Measurements from ENCODE around the gene ZFR. TPM values are rescaled to one million over a fixed set of nuclear protein-coding genes. Genes with fewer than 3 reads are reported as not detected.

The ZFR gene
- total and polyA plus RNA-seq, 4 donors, result 93.5 to 162 (median 117) TPM

GRCh38 chr5:32426440-32427151, 17.9 kb downstream of the ZFR start:
- Histone ChIP-seq H3K27me3 (ENCODE audit: control insufficient read depth, insufficient read depth, low read length) (no peaks in the 10 kb centered on the region), H3K9me3 (ENCODE audit: control insufficient read depth, insufficient read depth, low read length) (peaks cover 8% of the 10 kb centered on the region), H3K27ac (ENCODE audit: low read depth, low read length) (no peak overlapping the region), H3K4me3 (ENCODE audit: low read depth, low read length) (no peak overlapping the region), H3K4me1 (ENCODE audit: control insufficient read depth, insufficient read depth, low read length) (no peaks in the 10 kb centered on the region), H3K36me3 (ENCODE audit: control insufficient read depth, insufficient read depth, low read length) (peaks cover 7% of the 10 kb centered on the region)
- WGBS (ENCODE audit: insufficient coverage), result 96% methylated on average over 6 of the region's 7 CpGs
- DNase-seq (ENCODE audit: low read depth in 4 of 6, low spot score in 6 of 6), result no peak

GRCh38 chr5:32422697-32423096, 21.8 kb downstream of the ZFR start:
- H3K36me3 ChIP-seq (ENCODE audit: control insufficient read depth, insufficient read depth, low read length), result peaks cover 3% of the 10 kb centered on the region
- no peaks in the 10 kb centered on the region for H3K27me3 ChIP-seq (ENCODE audit: control insufficient read depth, insufficient read depth, low read length)
- peaks cover 3% of the 10 kb centered on the region for H3K4me1 ChIP-seq (ENCODE audit: control insufficient read depth, insufficient read depth, low read length)
- no peak overlapping the region for H3K27ac ChIP-seq (ENCODE audit: low read depth, low read length)
- no peak for DNase-seq (ENCODE audit: low read depth in 4 of 6, low spot score in 6 of 6)
- no peak overlapping the region for H3K4me3 ChIP-seq (ENCODE audit: low read depth, low read length)
- WGBS (ENCODE audit: insufficient coverage), result 100% methylated on average over 1 of the region's 4 CpGs
- peaks cover 8% of the 10 kb centered on the region for H3K9me3 ChIP-seq (ENCODE audit: control insufficient read depth, insufficient read depth, low read length)

DNA sequence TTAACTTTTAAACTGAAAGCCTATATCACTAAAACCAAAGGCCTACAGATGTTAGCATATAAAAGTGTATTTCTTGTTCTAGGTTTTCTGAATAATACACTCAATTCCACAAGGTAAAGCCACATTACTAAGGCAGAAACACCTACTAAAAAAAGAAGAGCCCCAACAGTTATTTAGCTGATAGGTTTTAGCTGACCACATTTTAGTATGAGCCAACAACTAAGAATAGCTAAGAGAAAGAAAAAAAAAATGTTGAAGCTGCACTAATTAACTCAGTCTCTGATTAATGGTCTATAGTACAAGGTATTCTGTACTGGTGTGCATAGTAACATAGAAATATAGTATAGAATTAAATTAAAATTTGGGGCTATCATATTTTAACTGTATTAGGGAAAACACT, 23.5 kb downstream of the ZFR start:
- Histone ChIP-seq H3K9me3 (ENCODE audit: control insufficient read depth, insufficient read depth, low read length) (peaks cover 1% of the 10 kb centered on the region), H3K27me3 (ENCODE audit: control insufficient read depth, insufficient read depth, low read length) (no peaks in the 10 kb centered on the region), H3K36me3 (ENCODE audit: control insufficient read depth, insufficient read depth, low read length) (peaks cover 7% of the 10 kb centered on the region), H3K4me1 (ENCODE audit: control insufficient read depth, insufficient read depth, low read length) (peaks cover 3% of the 10 kb centered on the region), H3K27ac (ENCODE audit: low read depth, low read length) (no peak overlapping the region), H3K4me3 (ENCODE audit: low read depth, low read length) (no peak overlapping the region)
- DNase-seq (ENCODE audit: low read depth in 4 of 6, low spot score in 6 of 6), result no peak

GRCh38 chr5:32420506-32420905, 24.0 kb downstream of the ZFR start:
- no peak for DNase-seq (ENCODE audit: low read depth in 4 of 6, low spot score in 6 of 6)
- Histone ChIP-seq H3K4me1 (ENCODE audit: control insufficient read depth, insufficient read depth, low read length) (peaks cover 3% of the 10 kb centered on the region), H3K27me3 (ENCODE audit: control insufficient read depth, insufficient read depth, low read length) (no peaks in the 10 kb centered on the region), H3K9me3 (ENCODE audit: control insufficient read depth, insufficient read depth, low read length) (peaks cover 1% of the 10 kb centered on the region), H3K36me3 (ENCODE audit: control insufficient read depth, insufficient read depth, low read length) (peaks cover 7% of the 10 kb centered on the region), H3K4me3 (ENCODE audit: low read depth, low read length) (no peak overlapping the region), H3K27ac (ENCODE audit: low read depth, low read length) (no peak overlapping the region)
- WGBS (ENCODE audit: insufficient coverage), result no CpG with 5 or more reads among the region's 1 CpG

DNA sequence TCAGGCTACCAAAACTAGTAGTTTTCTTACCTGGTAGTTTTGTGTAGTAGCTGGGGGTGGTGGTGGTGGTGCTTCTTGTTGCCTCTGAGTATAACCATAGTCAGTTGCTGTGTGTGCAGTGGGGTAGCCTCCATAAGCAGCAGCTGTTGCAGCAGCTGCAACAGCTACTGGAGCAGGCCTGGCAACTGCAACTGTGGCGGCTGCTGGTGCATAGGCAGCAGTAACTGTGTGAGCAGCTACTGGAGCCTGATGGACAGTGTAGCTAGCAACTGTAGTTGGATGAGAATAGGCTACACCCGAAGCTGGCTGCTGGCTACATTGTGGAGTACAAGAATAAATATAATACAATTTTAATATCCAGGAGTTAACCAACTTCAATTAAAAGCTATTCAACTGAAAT, 24.7 kb downstream of the ZFR start:
- WGBS (ENCODE audit: insufficient coverage), result 71% methylated on average over 1 of the region's 2 CpGs
- H3K27me3 ChIP-seq (ENCODE audit: control insufficient read depth, insufficient read depth, low read length), result no peaks in the 10 kb centered on the region
- no peak overlapping the region for H3K27ac ChIP-seq (ENCODE audit: low read depth, low read length)
- H3K9me3 ChIP-seq (ENCODE audit: control insufficient read depth, insufficient read depth, low read length), result peaks cover 1% of the 10 kb centered on the region
- DNase-seq (ENCODE audit: low read depth in 4 of 6, low spot score in 6 of 6), result peak in 2 of 6 donors; percentile 4 to 13
- H3K36me3 ChIP-seq (ENCODE audit: control insufficient read depth, insufficient read depth, low read length), result peaks cover 12% of the 10 kb centered on the region
- peaks cover 3% of the 10 kb centered on the region for H3K4me1 ChIP-seq (ENCODE audit: control insufficient read depth, insufficient read depth, low read length)
- H3K4me3 ChIP-seq (ENCODE audit: low read depth, low read length), result no peak overlapping the region

DNA sequence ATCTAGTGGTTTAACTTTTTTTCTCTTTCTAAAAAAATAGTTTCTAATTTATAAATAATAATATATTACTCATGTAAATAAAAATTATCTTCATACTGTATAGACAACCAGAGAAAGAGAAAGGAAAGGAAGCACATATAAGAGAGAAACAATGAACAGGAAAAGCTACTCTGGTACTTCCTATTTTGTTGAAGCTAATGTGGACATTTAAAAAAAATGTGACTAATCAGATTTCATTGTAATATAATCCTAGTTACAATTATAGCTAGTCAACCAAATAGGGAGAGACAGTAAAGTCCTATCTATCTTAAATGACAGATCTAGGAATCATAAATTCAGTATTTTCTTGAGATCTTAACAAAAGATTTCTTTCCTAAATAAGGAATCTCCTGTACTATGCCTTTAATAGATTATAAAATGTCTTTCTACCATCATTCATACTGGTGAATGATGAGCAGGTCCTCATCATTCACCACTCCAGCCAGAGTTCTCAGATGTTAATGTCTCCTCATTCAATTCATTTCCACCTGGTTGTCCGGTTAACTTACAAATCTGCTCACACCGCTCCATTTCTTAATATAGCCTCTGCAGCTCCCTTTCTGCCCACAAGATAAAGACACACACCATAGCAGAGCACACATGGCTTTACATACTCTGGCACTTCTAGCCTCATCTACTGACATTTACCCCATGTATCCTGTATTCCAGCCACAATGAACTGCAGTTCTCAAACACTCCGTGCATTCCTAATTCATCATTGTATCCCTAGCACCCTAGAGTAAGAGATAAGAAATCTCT, 30.9 kb downstream of the ZFR start:
- no peak overlapping the region for H3K27ac ChIP-seq (ENCODE audit: low read depth, low read length)
- 92% methylated on average over 2 of the region's 3 CpGs for WGBS (ENCODE audit: insufficient coverage)
- H3K4me3 ChIP-seq (ENCODE audit: low read depth, low read length), result no peak overlapping the region
- no peaks in the 10 kb centered on the region for H3K27me3 ChIP-seq (ENCODE audit: control insufficient read depth, insufficient read depth, low read length)
- no peaks in the 10 kb centered on the region for H3K4me1 ChIP-seq (ENCODE audit: control insufficient read depth, insufficient read depth, low read length)
- H3K36me3 ChIP-seq (ENCODE audit: control insufficient read depth, insufficient read depth, low read length), result peaks cover 26% of the 10 kb centered on the region
- no peaks in the 10 kb centered on the region for H3K9me3 ChIP-seq (ENCODE audit: control insufficient read depth, insufficient read depth, low read length)
- DNase-seq (ENCODE audit: low read depth in 4 of 6, low spot score in 6 of 6), result no peak

GRCh38 chr5:32410630-32411029, 33.9 kb downstream of the ZFR start:
- no peaks in the 10 kb centered on the region for H3K27me3 ChIP-seq (ENCODE audit: control insufficient read depth, insufficient read depth, low read length)
- H3K27ac ChIP-seq (ENCODE audit: low read depth, low read length), result no peak overlapping the region
- peaks cover 21% of the 10 kb centered on the region for H3K36me3 ChIP-seq (ENCODE audit: control insufficient read depth, insufficient read depth, low read length)
- no peak for DNase-seq (ENCODE audit: low read depth in 4 of 6, low spot score in 6 of 6)
- no peak overlapping the region for H3K4me3 ChIP-seq (ENCODE audit: low read depth, low read length)
- no peaks in the 10 kb centered on the region for H3K4me1 ChIP-seq (ENCODE audit: control insufficient read depth, insufficient read depth, low read length)
- no peaks in the 10 kb centered on the region for H3K9me3 ChIP-seq (ENCODE audit: control insufficient read depth, insufficient read depth, low read length)

DNA sequence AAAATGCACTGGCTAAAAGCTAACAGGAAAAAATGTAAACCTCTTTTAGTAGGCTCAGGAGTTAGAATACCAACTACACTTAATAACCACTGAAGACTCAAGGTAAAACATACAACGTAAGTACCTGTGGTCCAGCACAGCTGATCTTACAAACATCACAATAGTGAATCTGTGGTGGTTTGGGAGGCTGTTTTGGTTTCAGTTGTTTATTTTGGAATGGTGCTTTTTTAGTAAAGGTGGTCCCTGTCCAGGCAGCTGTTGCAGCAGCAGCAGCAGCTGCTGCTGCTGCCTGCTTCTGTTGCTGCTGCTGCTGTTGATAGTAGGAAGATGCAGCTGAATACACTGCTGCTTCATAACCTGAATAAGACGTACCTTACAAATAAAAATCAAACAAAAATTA, 37.9 kb downstream of the ZFR start:
- DNase-seq (ENCODE audit: low read depth in 4 of 6, low spot score in 6 of 6), result no peak
- H3K4me3 ChIP-seq (ENCODE audit: low read depth, low read length), result no peak overlapping the region
- H3K27ac ChIP-seq (ENCODE audit: low read depth, low read length), result no peak overlapping the region
- WGBS (ENCODE audit: insufficient coverage), result no CpG with 5 or more reads among the region's 2 CpGs
- no peaks in the 10 kb centered on the region for H3K4me1 ChIP-seq (ENCODE audit: control insufficient read depth, insufficient read depth, low read length)
- no peaks in the 10 kb centered on the region for H3K9me3 ChIP-seq (ENCODE audit: control insufficient read depth, insufficient read depth, low read length)
- H3K27me3 ChIP-seq (ENCODE audit: control insufficient read depth, insufficient read depth, low read length), result no peaks in the 10 kb centered on the region
- peaks cover 23% of the 10 kb centered on the region for H3K36me3 ChIP-seq (ENCODE audit: control insufficient read depth, insufficient read depth, low read length)

- Histone ChIP-seq H3K27me3 (ENCODE audit: control insufficient read depth, insufficient read depth, low read length) (no peaks in the 10 kb centered on the region), H3K36me3 (ENCODE audit: control insufficient read depth, insufficient read depth, low read length) (peaks cover 26% of the 10 kb centered on the region), H3K4me1 (ENCODE audit: control insufficient read depth, insufficient read depth, low read length) (no peaks in the 10 kb centered on the region), H3K4me3 (ENCODE audit: low read depth, low read length) (no peak overlapping the region), H3K9me3 (ENCODE audit: control insufficient read depth, insufficient read depth, low read length) (no peaks in the 10 kb centered on the region), H3K27ac (ENCODE audit: low read depth, low read length) (no peak overlapping the region)
- 100% methylated on average over 4 of the region's 5 CpGs for WGBS (ENCODE audit: insufficient coverage)
- no peak for DNase-seq (ENCODE audit: low read depth in 4 of 6, low spot score in 6 of 6)
These were observed 39.0 kb downstream of the ZFR start for GRCh38 chr5:32405507-32405906.

DNA sequence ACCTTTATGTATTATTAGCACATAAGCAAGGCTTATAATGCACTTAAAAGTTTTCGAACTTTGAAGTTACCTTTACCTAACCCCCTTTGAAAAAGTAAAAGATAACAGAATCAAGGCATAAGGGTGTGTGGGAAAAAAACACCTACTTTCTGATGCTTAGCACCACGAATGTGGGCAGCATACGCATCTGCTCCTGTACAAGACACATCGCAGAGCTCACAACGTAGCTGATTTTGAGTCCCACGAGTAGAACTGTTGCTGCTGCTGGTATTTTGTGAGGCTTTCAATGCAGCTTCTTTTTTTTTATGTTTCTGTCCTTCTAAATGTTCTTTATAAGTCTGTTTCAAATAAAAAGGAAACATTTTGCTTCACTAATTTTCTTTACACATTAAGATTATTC, 40.8 kb downstream of the ZFR start:
- H3K9me3 ChIP-seq (ENCODE audit: control insufficient read depth, insufficient read depth, low read length), result no peaks in the 10 kb centered on the region
- H3K27me3 ChIP-seq (ENCODE audit: control insufficient read depth, insufficient read depth, low read length), result no peaks in the 10 kb centered on the region
- H3K4me3 ChIP-seq (ENCODE audit: low read depth, low read length), result no peak overlapping the region
- DNase-seq (ENCODE audit: low read depth in 4 of 6, low spot score in 6 of 6), result no peak
- H3K36me3 ChIP-seq (ENCODE audit: control insufficient read depth, insufficient read depth, low read length), result peaks cover 19% of the 10 kb centered on the region
- H3K27ac ChIP-seq (ENCODE audit: low read depth, low read length), result no peak overlapping the region
- H3K4me1 ChIP-seq (ENCODE audit: control insufficient read depth, insufficient read depth, low read length), result no peaks in the 10 kb centered on the region
- 93% methylated on average over 5 of the region's 6 CpGs for WGBS (ENCODE audit: insufficient coverage)

Measured in spinal cord (tissue), 10 donors.